PC-9 (cell line): ENCODE results near the gene PKNOX2. TPM values are rescaled to one million over a fixed set of nuclear protein-coding genes. Genes with fewer than 3 reads are reported as not detected.

Experiments
- BruUV-seq: library from RNA; stranded (reverse); fragments of 400-500 nt; replicated peaks from 2 replicates; lab custom pipeline; 2021; lab: Mats Ljungman, UMichigan
- CTCF ChIA-PET: fragments of 300-600 bp; sonication (Branson Sonifier 250); formaldehyde crosslinking; loops from one replicate; lab custom pipeline; 2022; ENCODE audit warnings: antibody characterized with exemption; lab: Charles Lee
- POLR2A ChIA-PET: fragments of 300-600 bp; sonication (Branson Sonifier 250); formaldehyde crosslinking; loops from one replicate; lab custom pipeline; 2022; ENCODE audit warnings: antibody characterized with exemption; ENCODE audit not compliant: unreplicated experiment; lab: Charles Lee
- DNase-seq, 2 experiments: peaks; one replicate each; pipeline versions ENCODE4 v3.0.0 to v3.0.0-alpha.2; 2015 to 2022; ENCODE audit warnings: mixed read lengths in 1 of 2
- H2AFZ ChIP-seq: fragments of 200-600 bp; sonication (generic); 2 replicates; pipeline ENCODE4 v1.8.1; 2017; ENCODE audit warnings: antibody characterized with exemption
- H3F3A ChIP-seq: fragments of 200-600 bp; sonication (generic); 2 replicates; pipeline ENCODE4 v1.8.1; 2017; ENCODE audit warnings: antibody characterized with exemption, mild to moderate bottlenecking, low read depth; ENCODE audit not compliant: insufficient read depth
- H3K27ac ChIP-seq: fragments of 200-600 bp; sonication (generic); 2 replicates; pipeline ENCODE4 v1.6.1; 2016; ENCODE audit warnings: mixed run types
- H3K27me3 ChIP-seq: fragments of 200-600 bp; sonication (generic); 2 replicates; pipeline ENCODE4 v1.6.1; 2016; ENCODE audit warnings: low read depth, mixed run types; ENCODE audit not compliant: insufficient read depth
- H3K36me3 ChIP-seq: fragments of 200-600 bp; sonication (generic); 2 replicates; pipeline ENCODE4 v1.6.1; 2016; ENCODE audit warnings: low read depth, mixed run types
- H3K4me1 ChIP-seq: fragments of 200-600 bp; sonication (generic); replicated peaks from 2 replicates; pipeline ENCODE4 v1.6.1; 2016; ENCODE audit warnings: mixed run types; ENCODE audit not compliant: insufficient read depth
- H3K4me2 ChIP-seq: fragments of 200-600 bp; sonication (generic); 2 replicates; pipeline ENCODE4 v1.6.1; 2017; ENCODE audit warnings: mixed run types
- H3K4me3 ChIP-seq: fragments of 200-600 bp; sonication (generic); 2 replicates; pipeline ENCODE4 v1.6.1; 2016; ENCODE audit warnings: mixed run types
- H3K79me2 ChIP-seq: fragments of 200-600 bp; sonication (generic); 2 replicates; pipeline ENCODE4 v1.6.1; 2017; ENCODE audit warnings: low read depth, mixed run types
- H3K9me2 ChIP-seq: fragments of 200-600 bp; sonication (generic); 2 replicates; pipeline ENCODE4 v1.8.1; 2017; ENCODE audit warnings: mild to moderate bottlenecking; ENCODE audit not compliant: insufficient read depth
- H3K9me3 ChIP-seq: fragments of 200-600 bp; sonication (generic); 2 replicates; pipeline ENCODE4 v1.8.1; 2016; ENCODE audit warnings: low read depth; ENCODE audit not compliant: insufficient read depth
- H4K20me1 ChIP-seq: fragments of 200-600 bp; sonication (generic); 2 replicates; pipeline ENCODE4 v1.8.1; 2017; ENCODE audit not compliant: insufficient read depth
- EZH2 ChIP-seq: fragments of 200-600 bp; sonication (generic); IDR thresholded peaks from 2 replicates; pipeline ENCODE4 v1.8.0; 2017; ENCODE audit warnings: antibody characterized with exemption, low read depth
- intact Hi-C: fragments of 100-400 bp; cut with micrococcal nuclease; formaldehyde crosslinking; loops from one replicate; pipeline ENCODE4 v1.10.0; 2022; ENCODE audit not compliant: unreplicated experiment
- total RNA-seq: library from RNA; stranded (reverse); gene quantifications from 2 replicates; pipeline ENCODE4 v1.2.3, GENCODE V29; 2021
- TF ChIP-seq, protein P1 (sequence below): fragments of 200-600 bp; sonication (generic); conservative IDR thresholded peaks from 2 replicates; pipeline ENCODE4 v1.6.1; 2017; ENCODE audit warnings: mixed run types, antibody characterized with exemption, mild to moderate bottlenecking, moderate library complexity

The PKNOX2 gene
- total RNA-seq, 1 experiment from 2014 or later, result not detected

DNA sequence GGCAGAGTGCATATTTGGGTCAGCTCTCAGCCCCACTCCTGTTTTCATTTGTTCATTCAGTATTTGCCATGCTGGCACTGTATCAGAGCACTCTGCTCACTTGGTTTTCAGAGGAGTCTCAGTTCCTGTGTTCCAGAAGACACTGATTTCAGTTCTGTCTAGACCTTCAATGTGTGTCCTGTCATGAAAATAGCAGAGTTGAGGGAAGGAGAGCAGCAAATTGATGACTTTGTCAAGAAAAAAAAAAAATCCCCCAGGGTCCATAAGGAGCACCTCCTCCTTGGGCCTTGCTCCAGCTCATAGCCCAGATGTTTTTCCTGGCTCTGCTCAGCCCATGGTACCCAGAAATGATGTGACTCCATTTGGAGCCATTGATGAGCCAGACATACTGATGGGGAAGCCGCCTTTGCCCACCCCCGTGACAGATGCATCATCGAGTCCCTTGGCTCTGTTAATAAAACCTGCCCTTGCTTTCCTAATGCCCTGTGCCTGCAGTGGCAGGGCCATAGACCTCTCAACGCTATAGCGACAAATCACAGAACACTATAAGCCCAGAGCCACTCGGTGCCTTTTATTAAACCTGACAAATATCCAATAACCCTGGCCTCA lies 107.0 kb downstream of the PKNOX2 start:
- Histone ChIP-seq H3K36me3 (no peaks in the 10 kb centered on the region), H2AFZ (no peak overlapping the region), H3K9me3 (no peaks in the 10 kb centered on the region), H3K4me3 (no peak overlapping the region), H3F3A (no peaks in the 10 kb centered on the region), H3K27me3 (peaks cover 11% of the 10 kb centered on the region; the same call in 1 of the 2 replicates), H3K9me2 (no peaks in the 10 kb centered on the region), H3K4me1 (no peaks in the 10 kb centered on the region), H3K79me2 (no peaks in the 10 kb centered on the region), H3K4me2 (no peak overlapping the region), H3K27ac (no peak overlapping the region), H4K20me1 (no peaks in the 10 kb centered on the region)
- CTCF ChIA-PET, result no interaction called here
- no TSS peak for BruUV-seq
- POLR2A ChIA-PET, result no interaction called here
- intact Hi-C loops, result no loop called here
- DNase-seq, result no peak
- TF ChIP-seq, protein P1, sequence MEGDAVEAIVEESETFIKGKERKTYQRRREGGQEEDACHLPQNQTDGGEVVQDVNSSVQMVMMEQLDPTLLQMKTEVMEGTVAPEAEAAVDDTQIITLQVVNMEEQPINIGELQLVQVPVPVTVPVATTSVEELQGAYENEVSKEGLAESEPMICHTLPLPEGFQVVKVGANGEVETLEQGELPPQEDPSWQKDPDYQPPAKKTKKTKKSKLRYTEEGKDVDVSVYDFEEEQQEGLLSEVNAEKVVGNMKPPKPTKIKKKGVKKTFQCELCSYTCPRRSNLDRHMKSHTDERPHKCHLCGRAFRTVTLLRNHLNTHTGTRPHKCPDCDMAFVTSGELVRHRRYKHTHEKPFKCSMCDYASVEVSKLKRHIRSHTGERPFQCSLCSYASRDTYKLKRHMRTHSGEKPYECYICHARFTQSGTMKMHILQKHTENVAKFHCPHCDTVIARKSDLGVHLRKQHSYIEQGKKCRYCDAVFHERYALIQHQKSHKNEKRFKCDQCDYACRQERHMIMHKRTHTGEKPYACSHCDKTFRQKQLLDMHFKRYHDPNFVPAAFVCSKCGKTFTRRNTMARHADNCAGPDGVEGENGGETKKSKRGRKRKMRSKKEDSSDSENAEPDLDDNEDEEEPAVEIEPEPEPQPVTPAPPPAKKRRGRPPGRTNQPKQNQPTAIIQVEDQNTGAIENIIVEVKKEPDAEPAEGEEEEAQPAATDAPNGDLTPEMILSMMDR, result no peak

DNA sequence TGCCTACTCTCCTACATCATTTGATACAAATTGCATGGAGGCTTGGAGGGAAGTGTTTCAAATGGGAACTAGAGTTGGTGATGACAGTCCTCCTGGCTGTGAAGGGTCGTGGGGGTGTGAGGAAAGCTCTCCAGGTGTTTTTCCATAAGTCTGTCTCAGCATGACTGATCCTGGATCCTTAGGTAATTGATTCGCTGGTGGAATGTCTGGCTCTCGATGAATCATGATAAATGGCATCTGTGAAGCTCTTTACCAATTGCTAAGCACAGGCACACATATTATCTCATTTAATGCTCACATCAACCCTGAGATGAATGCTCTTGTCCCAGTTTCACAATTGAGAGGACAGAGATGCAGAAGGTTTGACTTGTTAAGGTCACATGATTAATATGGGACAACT lies 107.5 kb downstream of the PKNOX2 start:
- H3K4me1 ChIP-seq, result no peaks in the 10 kb centered on the region
- H3K9me2 ChIP-seq, result no peaks in the 10 kb centered on the region
- no peaks in the 10 kb centered on the region for H4K20me1 ChIP-seq
- CTCF ChIA-PET, result no interaction called here
- peaks cover 11% of the 10 kb centered on the region; the same call in 1 of the 2 replicates for H3K27me3 ChIP-seq
- TF ChIP-seq EZH2, result no peak
- TF ChIP-seq, protein P1, result no peak
- H3K36me3 ChIP-seq, result no peaks in the 10 kb centered on the region
- no peak overlapping the region for H3K4me2 ChIP-seq
- no peak overlapping the region for H3K4me3 ChIP-seq
- POLR2A ChIA-PET, result no interaction called here
- no peak overlapping the region for H2AFZ ChIP-seq
- no peaks in the 10 kb centered on the region for H3K79me2 ChIP-seq
- no peak overlapping the region for H3K27ac ChIP-seq
- no peaks in the 10 kb centered on the region for H3F3A ChIP-seq
- no TSS peak for BruUV-seq
- no peaks in the 10 kb centered on the region for H3K9me3 ChIP-seq
- intact Hi-C loops, result no loop called here
- no peak for DNase-seq

DNA sequence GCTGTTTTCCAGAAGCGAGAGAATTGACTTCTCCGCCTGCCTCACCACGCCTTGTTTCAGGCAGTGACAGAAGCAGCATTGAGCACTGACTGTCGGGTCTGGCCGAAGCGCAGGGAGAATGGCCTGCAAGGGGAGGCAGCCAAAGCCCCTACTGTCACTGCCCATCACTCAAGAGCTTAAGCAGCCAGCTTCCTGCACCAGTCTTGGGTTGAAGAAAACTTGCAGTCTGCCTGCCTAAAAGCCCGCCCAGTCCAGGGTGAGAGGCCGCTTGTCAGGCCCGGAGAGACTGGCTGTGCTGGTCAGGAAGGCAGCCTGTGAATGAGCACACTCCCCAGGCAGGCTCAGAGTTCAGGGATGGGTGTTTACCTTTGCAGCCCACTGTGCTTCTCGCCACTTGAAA lies 108.3 kb downstream of the PKNOX2 start:
- Histone ChIP-seq H3K4me2 (no peak overlapping the region), H2AFZ (no peak overlapping the region), H3K27me3 (peaks cover 11% of the 10 kb centered on the region; the same call in 1 of the 2 replicates), H3F3A (no peaks in the 10 kb centered on the region), H3K4me3 (no peak overlapping the region), H3K9me2 (no peaks in the 10 kb centered on the region), H3K9me3 (no peaks in the 10 kb centered on the region), H3K36me3 (no peaks in the 10 kb centered on the region), H3K27ac (no peak overlapping the region), H3K4me1 (no peaks in the 10 kb centered on the region), H4K20me1 (no peaks in the 10 kb centered on the region), H3K79me2 (no peaks in the 10 kb centered on the region)
- no TSS peak for BruUV-seq
- no peak for DNase-seq
- intact Hi-C loops, result no loop called here
- ChIA-PET POLR2A (no interaction called here), CTCF (no interaction called here)
- TF ChIP-seq, protein P1, result no peak
